Measurements from ENCODE around the gene SLC12A7.
"Not testable (repeated sequence)": the region's sequence is repeated elsewhere in the genome, so short reads cannot be mapped to it uniquely, and the experiment has no call there.

SLC12A7 gene

DNA sequence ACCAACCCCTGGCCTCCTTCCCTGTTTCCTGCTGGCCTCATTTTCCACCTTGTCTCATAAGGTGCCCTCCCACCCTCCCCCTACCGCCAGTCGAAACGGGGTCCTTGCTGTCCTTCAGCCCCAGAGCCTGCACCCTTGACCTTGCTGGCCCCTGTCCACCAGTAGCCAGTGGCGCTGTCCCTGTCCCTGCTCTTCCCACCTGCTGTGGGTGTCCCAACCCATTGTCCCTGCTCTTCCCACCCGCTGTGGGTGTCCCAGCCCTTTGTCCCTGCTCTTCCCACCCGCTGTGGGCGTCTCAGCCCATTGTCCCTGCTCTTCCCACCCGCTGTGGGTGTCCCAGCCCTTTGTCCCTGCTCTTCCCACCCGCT is 89.9 kb downstream of the SLC12A7 start:
- not testable (repeated sequence) for DNase-seq (ENCODE audit: low spot score); FAIRE-seq

- FAIRE-seq (no peak), DNase-seq (ENCODE audit: low spot score) (no peak)
These were observed 90.5 kb downstream of the SLC12A7 start for GRCh38 chr5:1021136-1021968.

DNA sequence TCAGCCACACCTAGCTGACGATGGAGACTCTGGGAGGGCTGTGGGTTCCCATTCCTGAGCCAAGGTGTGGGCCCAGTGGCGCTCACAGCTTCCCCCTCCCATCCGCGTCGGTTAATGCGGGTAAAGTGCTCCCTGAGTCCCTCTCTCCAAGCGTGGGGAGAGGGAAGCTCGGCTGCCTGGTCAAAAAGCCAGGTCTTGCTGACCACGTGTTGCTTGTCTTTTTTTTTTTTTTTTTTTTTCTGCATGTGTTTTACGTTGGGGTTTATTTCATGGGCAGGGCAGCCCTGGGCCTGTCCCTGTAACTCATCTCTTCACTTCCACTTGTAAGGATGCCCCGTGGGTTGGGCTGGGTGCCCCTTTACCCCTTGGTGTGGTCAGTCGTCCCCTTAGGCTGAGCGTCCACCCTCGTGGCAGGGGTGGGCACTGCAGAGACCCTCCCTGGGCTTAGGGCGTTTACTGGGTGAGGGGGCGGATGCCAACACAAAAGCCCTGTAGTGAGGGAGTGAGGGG is 91.4 kb downstream of the SLC12A7 start:
- no peak for DNase-seq (ENCODE audit: low spot score)
- no peak for FAIRE-seq

- FAIRE-seq (no peak), DNase-seq (ENCODE audit: low spot score) (no peak)
These were observed 92.6 kb downstream of the SLC12A7 start for GRCh38 chr5:1019001-1019905.

DNA sequence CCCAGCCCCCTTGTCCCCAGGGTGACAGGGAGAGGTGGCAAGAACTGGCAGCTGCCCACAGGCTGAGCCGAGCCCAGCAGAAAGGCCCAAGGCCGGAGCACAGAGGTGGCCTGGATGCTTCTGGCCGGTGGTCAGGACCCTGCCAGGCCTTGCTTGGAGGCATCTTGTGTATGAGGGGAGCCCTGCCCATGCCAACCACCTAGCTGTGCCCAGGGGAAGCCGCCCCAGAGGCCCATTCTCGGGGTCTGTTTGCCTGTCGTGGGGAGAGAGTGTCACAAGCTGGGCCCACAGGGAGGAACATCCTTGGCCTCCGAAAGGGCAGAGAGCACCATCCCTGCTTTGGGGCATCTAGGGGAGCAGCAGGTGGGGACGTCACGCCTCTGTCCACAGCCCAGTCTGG is 93.3 kb downstream of the SLC12A7 start:
- no peak for DNase-seq (ENCODE audit: low spot score)
- FAIRE-seq = no peak

DNA sequence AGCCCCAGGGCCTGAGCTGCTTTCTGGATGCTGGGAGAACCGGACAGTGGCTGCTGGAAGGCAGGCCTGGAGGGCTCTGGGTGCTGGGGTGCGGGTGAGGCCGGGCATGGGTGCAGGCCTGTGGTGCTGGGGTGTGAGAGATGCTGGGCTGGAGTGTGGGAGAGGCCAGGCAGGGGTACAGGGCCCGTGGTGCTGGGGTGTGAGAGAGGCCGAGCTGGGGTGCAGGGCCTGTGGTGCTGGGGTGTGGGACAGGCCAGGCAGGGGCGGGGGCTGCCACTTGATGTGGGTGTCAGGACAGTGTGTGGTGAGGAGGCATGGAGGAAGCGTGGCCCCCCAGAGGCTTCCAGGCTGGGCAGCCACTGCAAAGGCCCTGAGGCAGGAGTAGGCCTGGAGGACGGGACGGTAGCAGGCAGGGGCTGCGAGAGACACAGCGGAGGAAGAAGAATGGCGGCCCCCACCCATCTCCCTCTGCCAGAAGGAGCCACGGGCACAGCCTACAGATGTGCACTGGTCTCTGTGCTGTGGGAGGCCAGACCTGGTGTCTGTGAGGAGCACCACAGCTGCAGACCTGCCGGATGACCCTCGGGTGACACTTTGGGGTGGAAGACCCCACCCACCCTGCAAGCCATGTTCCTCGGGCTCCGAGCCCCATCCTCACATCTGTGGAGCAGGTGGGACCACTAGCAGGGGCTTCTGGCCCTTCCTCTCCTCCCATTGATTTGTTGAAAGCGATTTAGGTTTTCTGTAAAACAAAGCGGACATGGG is 94.0 kb downstream of the SLC12A7 start:
- no peak for DNase-seq (ENCODE audit: low spot score)
- no peak for FAIRE-seq

DNA sequence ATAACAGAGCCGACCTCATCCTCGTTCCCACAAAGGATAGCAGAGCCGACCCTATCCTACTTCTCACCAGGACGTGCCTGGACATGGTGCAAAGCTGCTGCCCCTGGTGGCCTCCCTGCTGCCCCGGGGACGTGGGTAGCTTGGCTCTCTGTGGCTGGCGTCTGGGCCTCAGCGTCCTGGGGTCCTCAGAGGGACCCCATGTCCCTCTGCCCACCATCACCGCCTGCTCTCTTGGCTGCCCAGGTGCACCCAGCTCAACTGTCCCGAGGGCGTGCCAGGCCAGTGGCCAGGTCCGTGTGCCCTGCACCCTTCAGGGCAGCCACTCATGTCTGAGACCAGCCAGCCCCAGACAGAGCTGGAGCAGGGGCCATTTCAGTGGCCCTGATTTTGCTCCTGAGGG is 94.8 kb downstream of the SLC12A7 start:
- DNase-seq (ENCODE audit: low spot score) (no peak), FAIRE-seq (no peak)

DNA sequence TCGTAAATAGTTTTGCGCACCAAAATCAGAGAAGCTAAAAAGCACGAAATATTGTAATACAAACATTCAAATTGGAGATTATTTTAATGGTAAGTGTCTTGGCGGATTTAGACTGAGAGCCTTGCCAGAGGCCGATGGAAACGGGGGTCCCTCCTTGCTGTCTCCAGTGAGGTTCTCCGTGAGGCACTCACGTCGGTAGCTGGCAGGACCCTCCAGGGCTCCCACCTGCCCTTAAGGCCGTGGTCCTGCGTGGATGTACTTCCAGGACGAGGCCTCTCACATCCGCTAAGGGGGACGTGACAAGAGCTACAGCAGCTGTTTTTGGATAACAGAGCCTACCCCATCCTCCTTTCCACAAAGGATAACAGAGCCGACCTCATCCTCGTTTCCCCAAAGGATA is 95.4 kb downstream of the SLC12A7 start:
- DNase-seq (ENCODE audit: low spot score) = no peak
- FAIRE-seq = no peak

DNA sequence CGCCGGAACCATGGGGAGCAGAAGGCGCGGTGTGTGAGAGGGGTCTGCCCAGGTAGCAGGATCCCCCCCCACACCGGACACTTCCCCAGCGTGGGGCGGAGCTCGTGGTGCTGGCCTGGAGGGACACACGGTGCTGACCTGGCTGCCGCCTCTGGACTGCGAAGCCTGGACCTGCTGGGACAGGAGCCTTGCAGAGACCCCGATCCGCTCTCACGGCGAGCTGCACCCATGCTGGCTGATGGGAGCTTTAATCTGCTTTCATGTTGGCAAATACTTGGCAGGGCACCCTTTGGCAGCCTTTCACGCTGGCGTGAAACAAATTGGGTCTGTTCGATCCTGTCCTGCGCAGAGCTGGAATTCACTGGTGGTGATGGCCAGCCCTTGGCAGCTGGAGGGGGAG is 95.8 kb downstream of the SLC12A7 start:
- FAIRE-seq = no peak
- no peak for DNase-seq (ENCODE audit: low spot score)

DNA sequence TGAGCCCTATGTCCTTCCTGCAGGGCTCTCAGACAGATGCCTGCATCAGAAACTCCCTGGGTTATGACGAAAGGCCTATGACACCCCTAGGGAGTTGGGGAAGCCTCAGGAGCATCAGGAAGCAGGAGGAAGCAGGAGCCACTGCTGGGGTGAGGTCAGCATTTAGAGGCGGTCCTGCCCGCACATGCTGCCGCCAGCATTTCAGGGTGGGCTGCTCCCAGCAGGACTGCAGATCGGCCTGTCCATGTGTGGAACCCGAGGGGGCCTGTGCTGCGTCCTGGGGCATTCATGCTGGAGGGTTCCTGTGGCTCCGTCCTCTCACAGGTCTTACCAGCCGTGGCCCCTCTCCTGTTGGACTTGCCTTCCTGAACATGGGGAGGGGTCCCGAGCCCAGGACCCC is 96.4 kb downstream of the SLC12A7 start:
- DNase-seq (ENCODE audit: low spot score) = no peak
- no peak for FAIRE-seq

DNA sequence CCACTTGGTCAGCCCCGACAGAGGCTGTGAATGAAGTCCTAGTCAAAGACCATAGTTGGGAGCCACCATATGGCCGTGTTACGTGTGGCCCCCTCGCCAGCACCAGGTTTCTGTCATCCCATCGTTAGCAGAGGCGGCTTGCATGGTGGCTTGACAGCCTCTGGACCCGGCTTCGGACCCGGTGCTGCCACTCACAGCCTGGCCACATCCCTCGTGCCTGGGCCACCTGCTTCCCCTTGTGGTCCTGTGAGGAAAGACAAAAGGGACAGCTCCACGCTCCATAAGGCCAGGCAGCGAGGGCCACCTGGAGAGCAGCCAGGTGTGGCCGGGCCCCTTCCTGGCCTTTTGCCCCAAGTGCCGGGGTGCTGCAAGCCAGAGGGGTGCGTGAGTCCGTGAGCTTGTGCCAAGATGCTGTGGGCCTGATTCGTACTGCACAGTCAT is 97.1 kb downstream of the SLC12A7 start:
- FAIRE-seq (no peak), DNase-seq (ENCODE audit: low spot score) (no peak)

DNA sequence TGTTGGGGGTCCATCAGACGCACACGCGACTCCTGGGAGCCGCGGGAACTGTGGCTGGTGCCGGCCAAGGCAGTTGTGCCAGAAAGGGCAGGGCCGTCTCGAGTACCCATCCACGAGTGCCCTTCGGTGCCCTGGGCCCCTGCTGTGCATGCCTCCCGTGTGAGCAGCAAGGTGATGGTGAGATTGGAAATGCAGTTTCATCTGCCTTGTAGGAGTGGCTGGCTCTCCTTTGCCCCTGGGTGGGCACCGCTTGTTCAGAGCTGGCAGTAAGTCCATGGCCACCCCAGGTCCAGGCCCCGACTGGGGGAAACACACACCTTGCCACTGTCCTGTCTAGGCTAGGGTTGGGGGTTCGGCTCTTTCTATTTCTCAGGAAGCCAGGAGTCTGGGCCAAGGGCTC is 97.5 kb downstream of the SLC12A7 start:
- DNase-seq (ENCODE audit: low spot score) (no peak), FAIRE-seq (no peak)

DNA sequence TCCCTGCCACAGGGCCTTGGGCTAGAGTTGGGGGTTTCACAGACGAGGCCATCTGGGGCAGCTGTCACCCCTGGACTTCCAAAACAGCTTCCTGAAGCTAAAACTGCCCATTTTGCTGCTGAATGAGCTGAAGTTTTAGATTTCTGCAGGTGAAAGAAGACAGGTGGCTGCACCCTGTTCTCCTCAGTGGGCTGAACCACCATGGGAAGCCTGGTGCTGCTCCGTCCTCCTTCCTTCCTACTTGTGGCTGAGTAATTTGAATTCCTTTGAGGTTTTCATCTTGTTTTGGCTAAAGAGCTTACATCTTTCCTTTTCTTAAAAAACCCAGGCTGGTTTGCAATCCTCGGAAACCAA is 97.9 kb downstream of the SLC12A7 start:
- no peak for DNase-seq (ENCODE audit: low spot score)
- no peak for FAIRE-seq

GRCh38 chr5:1013238-1013947 is 98.5 kb downstream of the SLC12A7 start:
- DNase-seq (ENCODE audit: low spot score) (no peak), FAIRE-seq (no peak)

- DNase-seq (ENCODE audit: low spot score) = no peak
- peak; percentile 5 for FAIRE-seq
These were observed 99.0 kb downstream of the SLC12A7 start for GRCh38 chr5:1012900-1013237.

- FAIRE-seq = no peak
- no peak for DNase-seq (ENCODE audit: low spot score)
These were observed 99.5 kb downstream of the SLC12A7 start for GRCh38 chr5:1012313-1012841.

- no peak for DNase-seq (ENCODE audit: low spot score)
- peak; percentile 82 for FAIRE-seq
These were observed 100.0 kb downstream of the SLC12A7 start for GRCh38 chr5:1011741-1012312.

DNA sequence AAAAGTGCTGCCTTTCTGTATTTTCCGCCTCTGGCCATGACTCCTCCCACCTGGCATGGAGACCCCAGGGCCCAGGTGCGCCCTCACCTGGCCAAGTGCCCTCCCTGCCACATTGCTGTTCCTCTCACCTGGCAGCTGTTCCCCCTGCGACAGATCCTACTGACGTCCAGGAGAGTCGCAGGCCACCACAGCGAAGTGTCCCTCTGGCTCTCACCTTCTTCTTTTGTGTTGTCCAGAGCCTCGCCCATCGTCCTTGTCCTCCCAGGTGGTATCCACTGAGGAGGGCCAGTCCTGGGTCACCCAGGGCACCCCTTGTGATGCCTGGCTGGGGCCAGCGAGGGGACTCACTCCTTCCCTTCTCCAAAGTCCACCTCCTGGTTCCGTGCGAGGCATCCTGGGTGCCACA is 100.6 kb downstream of the SLC12A7 start:
- no peak for FAIRE-seq
- DNase-seq (ENCODE audit: low spot score) = peak; percentile 81

DNA sequence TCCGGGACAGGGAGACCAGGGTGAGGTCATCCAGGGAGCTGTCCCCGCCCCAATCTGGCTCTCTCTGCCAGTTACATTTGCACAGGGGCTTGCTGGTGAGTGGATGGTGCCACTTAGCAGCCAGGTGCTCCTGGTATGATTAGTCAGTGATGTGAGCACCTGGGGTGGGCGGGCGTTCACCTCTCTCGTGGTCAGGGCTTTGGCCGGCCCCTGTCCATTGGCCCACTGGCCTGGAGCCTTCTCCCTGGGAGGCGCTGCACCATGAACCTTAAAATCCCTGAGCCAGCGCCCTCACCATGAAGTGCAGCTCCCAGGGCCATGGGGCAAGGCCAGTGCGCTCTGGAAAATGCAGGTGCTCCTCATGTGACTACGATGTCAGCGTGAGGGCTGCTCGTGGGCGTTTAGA is 101.2 kb downstream of the SLC12A7 start:
- FAIRE-seq = peak; percentile 9
- DNase-seq (ENCODE audit: low spot score) = no peak

GRCh38 chr5:1010181-1010510 is 101.7 kb downstream of the SLC12A7 start:
- no peak for FAIRE-seq
- DNase-seq (ENCODE audit: low spot score) = no peak
